GM21717 (cell line): Measurements from ENCODE around the gene SPEG.

Experiments used
- ATAC-seq: cut with Tn5 transposase; IDR thresholded peaks from one replicate; pipeline ENCODE4 v1.9.1; 2021; ENCODE audit warnings: mild to moderate bottlenecking, moderate library complexity; ENCODE audit not compliant: unreplicated experiment

Gene SPEG

GRCh38 chr2:219457784-219458369 is 23.2 kb downstream of the SPEG start:
- ATAC-seq, result no peak

- ATAC-seq, result no peak
These were observed 24.4 kb downstream of the SPEG start for GRCh38 chr2:219458996-219459395.

- ATAC-seq, result peak; percentile 63
These were observed 25.0 kb downstream of the SPEG start for GRCh38 chr2:219459460-219460311.

- ATAC-seq, result no peak
These were observed 25.8 kb downstream of the SPEG start for GRCh38 chr2:219460424-219460926.

- no peak for ATAC-seq
These were observed 26.4 kb downstream of the SPEG start for GRCh38 chr2:219461047-219461514.

GRCh38 chr2:219461669-219462068 is 27.0 kb downstream of the SPEG start:
- no peak for ATAC-seq

- ATAC-seq, result no peak
These were observed 27.7 kb downstream of the SPEG start for GRCh38 chr2:219462349-219462748.

GRCh38 chr2:219464286-219465032 is 29.8 kb downstream of the SPEG start:
- no peak for ATAC-seq

GRCh38 chr2:219465659-219466561 is 31.3 kb downstream of the SPEG start:
- no peak for ATAC-seq

GRCh38 chr2:219466816-219467735 is 32.4 kb downstream of the SPEG start:
- ATAC-seq, result no peak

- ATAC-seq, result no peak
These were observed 33.1 kb downstream of the SPEG start for GRCh38 chr2:219467736-219468075.

- no peak for ATAC-seq
These were observed 34.0 kb downstream of the SPEG start for GRCh38 chr2:219468410-219469185.

- no peak for ATAC-seq
These were observed 34.6 kb downstream of the SPEG start for GRCh38 chr2:219469186-219469724.

GRCh38 chr2:219470429-219470828 is 35.8 kb downstream of the SPEG start:
- no peak for ATAC-seq

- no peak for ATAC-seq
These were observed 37.1 kb downstream of the SPEG start for GRCh38 chr2:219471476-219472371.

- no peak for ATAC-seq
These were observed 38.1 kb downstream of the SPEG start for GRCh38 chr2:219472629-219473187.

GRCh38 chr2:219473511-219473910 is 38.9 kb downstream of the SPEG start:
- ATAC-seq, result no peak
